T47D (cell line): ENCODE data around the gene P4HTM.

Experiments
- DNase-seq, 2 experiments: peaks; one replicate each; pipeline versions ENCODE4 v3.0.0 to v3.0.0-alpha.2; 2011 to 2012; ENCODE audit warnings: low read depth in 1 of 2, low spot score in 1 of 2
- JUND ChIP-seq: IDR thresholded peaks from 2 replicates; pipeline ENCODE4 v1.6.1; 2012; ENCODE audit warnings: low read depth
- in situ Hi-C: cut with HindIII; loops from 2 replicates; pipeline ENCODE4 v1.10.0; 2016; ENCODE audit warnings: low sequenced_read_pairs, low pct_unique_long_range_greater_than_20kb

P4HTM gene

GRCh38 chr3:49024449-49024848 lies 34.4 kb downstream of the P4HTM start:
- in situ Hi-C loops = no loop called here
- TF ChIP-seq JUND = no peak
- DNase-seq = no peak

- no peak for DNase-seq
- in situ Hi-C loops = no loop called here
- TF ChIP-seq JUND = no peak
Measured at GRCh38 chr3:49025005-49025792, 35.2 kb downstream of the P4HTM start.

- TF ChIP-seq JUND = no peak
- in situ Hi-C loops = no loop called here
- no peak for DNase-seq
Measured at GRCh38 chr3:49025793-49026520, 35.9 kb downstream of the P4HTM start.

GRCh38 chr3:49026536-49026935 lies 36.5 kb downstream of the P4HTM start:
- no peak for DNase-seq
- TF ChIP-seq JUND = no peak
- in situ Hi-C loops = no loop called here

- in situ Hi-C loops = no loop called here
- no peak for DNase-seq
- no peak for TF ChIP-seq JUND
Measured at GRCh38 chr3:49027634-49028033, 37.6 kb downstream of the P4HTM start.

GRCh38 chr3:49028298-49028672 lies 38.2 kb downstream of the P4HTM start:
- TF ChIP-seq JUND = no peak
- DNase-seq = no peak
- in situ Hi-C loops = no loop called here

- peak in 1 of 2 experiments; percentile 93 for DNase-seq
- TF ChIP-seq JUND = no peak
- in situ Hi-C loops = no loop called here
Measured at GRCh38 chr3:49028673-49029562, 38.9 kb downstream of the P4HTM start, which contains the start of gene IMPDH2. Gene IMPDH2, minus strand, starts transcription at chr3:49029398. Its CDS starts 48 bp downstream, at chr3:49029350.

GRCh38 chr3:49029563-49029884 lies 39.5 kb downstream of the P4HTM start:
- no peak for DNase-seq
- in situ Hi-C loops = no loop called here

GRCh38 chr3:49030321-49030720 lies 40.3 kb downstream of the P4HTM start:
- no peak for DNase-seq
- no peak for TF ChIP-seq JUND
- in situ Hi-C loops = no loop called here

More at GRCh38 chr3:49029563-49029884, 39.5 kb downstream of the P4HTM start:
- TF ChIP-seq JUND = no peak

- in situ Hi-C loops = no loop called here
- TF ChIP-seq JUND = no peak
- no peak for DNase-seq
Measured at GRCh38 chr3:49032646-49033304, 42.7 kb downstream of the P4HTM start.

- in situ Hi-C loops = no loop called here
- no peak for DNase-seq
- no peak for TF ChIP-seq JUND
Measured at GRCh38 chr3:49034650-49035049, 44.6 kb downstream of the P4HTM start.

- in situ Hi-C loops = no loop called here
- no peak for TF ChIP-seq JUND
- DNase-seq = no peak
Measured at GRCh38 chr3:49035281-49035680, 45.2 kb downstream of the P4HTM start.

- no peak for TF ChIP-seq JUND
- in situ Hi-C loops = no loop called here
- DNase-seq = no peak
Measured at GRCh38 chr3:49053543-49053942, 63.5 kb downstream of the P4HTM start.
